ENCODE data around the gene NCAM2.

Gene NCAM2

DNA sequence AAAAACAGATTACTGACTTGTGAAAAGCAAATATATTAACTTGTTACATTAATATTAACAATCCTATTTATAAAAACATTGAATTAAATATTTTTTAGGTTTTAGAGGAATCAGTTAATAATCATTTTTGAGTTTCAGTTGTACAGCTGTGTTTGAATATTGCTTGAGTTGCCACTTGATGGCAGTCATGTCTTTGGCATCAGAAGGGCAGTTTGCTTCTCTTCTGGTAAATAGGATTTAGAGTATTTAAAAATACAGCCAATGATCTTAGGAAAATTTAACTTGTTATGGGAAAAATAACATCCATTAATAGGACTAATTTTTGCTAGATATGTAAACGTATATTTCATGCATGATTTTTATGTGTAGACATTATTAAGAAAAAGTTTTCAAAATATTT, 234.1 kb downstream of the NCAM2 start:
- DNase-seq, result no peak

DNA sequence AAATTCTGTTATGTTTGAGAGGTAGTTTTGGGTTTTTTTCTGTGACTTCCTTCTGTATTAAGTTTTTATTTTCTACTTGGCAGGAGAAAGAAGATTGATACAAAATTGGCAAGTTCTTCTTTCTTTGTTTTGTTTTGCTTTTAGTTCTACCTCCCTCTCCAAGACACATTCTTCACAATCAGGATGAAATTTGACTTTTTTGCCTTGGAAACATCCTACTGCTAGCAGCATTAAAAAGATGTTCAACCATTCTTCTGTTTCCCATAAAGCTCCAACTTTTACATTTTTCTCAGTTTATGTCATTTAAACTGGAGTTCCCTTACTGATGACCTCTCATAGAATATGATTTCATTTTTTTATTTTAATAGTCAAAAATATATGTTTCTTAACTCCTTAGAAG, 234.8 kb downstream of the NCAM2 start:
- DNase-seq, result no peak

DNA sequence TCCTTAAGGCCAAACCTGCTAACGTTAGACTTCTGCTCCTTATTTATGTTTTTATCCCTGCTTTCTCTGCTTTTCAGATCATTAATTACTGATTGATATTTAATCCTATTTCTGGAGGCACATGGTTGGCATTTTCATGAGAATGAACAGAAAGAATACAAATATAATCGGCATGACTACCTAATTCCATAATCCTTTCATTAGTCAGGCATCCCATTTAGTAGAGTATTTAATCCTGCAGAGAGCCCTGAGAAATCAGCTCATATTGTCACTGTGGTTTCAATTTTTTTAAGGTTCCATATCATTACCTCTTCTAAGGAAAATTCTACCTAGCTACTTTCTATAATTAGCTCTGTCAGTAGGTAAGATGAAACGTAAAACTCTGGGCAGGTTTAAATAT, 238.8 kb downstream of the NCAM2 start:
- no peak for DNase-seq

DNA sequence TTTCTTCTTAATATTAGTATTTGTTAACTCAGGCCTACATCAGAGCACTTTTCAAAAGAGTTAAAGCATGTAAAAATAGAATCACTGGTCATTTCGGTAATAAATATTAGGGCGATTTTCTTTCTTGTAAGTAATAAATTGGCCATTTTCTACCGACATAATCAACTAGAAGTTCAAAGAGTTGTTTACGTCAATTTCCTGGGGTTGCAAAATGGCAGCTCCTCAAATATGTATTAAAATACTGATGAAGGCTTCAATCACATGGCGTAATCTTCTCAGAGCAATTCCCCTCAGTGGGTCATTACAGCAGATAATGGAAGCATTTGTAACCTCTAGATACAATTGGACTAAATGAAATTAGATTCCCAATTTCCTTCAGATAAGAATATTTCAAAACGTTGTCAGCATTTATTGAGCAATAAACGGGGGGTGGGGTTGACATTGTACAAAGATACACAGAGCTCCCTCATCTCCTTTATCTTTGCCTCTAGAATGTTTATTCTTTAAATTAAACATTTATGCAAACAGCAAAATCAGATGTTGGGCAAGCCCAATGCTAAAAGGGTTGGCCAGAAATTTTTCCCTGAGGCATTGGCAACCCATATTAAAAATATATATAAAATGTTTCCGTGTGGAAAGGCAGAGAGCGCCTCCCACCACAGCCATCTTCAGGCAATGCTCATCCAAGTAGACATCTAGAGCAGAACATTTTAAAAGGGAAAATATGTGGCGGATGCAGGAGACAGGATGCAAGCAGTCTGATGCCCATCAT, 240.6 kb downstream of the NCAM2 start:
- DNase-seq, result no peak

DNA sequence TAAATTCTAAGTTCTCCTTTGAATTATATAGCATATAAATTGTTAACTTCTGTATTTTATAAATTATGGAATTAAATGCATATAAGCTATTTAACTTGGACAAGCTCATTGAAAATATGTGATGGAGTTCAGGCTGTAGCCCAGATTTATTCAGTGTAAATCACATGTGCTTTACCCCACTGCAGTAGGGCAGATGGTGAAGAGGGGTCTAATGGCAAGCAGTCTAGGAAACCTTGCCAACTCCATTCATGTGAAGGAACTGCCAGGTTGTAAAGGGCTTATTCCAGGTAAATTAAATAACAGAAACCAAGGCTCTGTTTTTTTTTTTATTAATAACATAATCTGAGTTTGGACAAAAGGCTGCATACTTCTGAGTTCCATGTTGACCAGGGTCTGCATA, 243.2 kb downstream of the NCAM2 start:
- no peak for DNase-seq

DNA sequence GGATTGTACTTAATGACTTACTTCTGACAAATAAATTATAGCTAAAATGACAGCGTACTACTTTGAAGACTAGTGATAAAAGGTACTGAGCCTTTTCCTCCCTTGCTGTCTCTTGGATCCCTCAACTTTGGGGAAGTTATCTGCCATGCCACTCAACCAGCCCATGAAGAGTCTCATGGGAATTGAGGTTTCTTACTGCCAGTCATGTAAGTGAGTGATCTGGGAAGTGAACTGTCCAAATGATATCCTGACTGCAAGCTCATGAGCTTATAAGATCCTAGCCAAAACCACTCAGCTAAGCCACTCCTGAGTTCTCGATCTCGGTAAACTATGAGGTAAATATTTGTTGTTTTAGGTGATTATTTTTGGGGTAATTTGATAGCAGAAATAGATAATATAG, 247.8 kb downstream of the NCAM2 start:
- no peak for DNase-seq

DNA sequence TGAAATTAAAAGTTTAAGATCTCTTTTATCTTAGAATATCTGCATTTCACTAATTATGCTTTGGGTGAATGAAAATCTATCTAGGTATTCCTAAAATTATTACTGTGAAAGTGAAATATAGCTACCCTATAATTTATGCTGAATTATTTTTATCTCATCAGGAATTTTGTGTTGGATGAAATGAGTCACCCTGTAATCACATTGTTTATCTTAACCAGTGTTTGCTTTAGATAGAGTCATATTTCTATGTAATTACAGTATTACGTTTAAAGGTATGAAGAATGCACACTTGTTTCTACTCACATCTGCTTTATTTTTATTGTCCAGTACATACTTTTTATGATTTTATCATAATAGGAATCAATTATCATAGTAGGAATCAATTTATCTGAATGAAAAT, 249.2 kb downstream of the NCAM2 start:
- DNase-seq, result no peak

DNA sequence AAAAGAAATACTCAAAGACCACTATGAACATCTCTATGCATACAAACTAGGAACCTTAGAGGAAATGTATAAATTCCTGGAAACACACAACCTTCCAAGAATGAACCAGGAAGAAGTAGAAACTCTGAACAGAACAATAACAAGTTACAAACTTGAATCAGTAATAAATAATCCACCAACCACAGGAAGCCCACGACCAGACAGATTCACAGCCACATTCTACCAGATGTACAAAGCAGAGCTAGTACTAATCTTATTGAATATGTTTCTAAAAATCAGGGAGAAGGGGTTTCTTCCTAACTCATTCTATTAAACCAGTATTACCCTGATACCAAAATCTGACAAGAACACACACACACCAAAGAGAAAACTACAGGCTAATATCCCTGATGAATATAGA, 263.8 kb downstream of the NCAM2 start:
- no peak for DNase-seq

DNA sequence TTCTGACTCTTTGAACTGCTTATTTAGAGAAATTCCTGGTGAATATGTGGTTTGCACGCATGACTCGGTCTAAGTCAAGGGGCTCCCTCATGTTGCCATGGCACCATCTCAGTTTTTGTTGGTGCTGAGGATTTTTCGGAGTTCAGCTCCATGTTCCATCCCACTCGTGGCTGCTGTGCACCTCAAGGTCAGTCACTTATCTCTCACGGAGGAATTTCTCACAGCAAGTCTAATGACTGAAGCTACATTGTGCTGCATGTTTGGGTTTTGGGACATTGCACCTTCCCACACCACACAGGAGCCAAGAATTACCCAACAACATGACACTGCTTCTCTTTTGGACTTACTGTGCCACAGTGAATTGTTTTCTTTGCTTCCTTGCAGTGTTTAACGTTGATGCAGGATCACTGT, 269.9 kb downstream of the NCAM2 start:
- DNase-seq, result no peak

DNA sequence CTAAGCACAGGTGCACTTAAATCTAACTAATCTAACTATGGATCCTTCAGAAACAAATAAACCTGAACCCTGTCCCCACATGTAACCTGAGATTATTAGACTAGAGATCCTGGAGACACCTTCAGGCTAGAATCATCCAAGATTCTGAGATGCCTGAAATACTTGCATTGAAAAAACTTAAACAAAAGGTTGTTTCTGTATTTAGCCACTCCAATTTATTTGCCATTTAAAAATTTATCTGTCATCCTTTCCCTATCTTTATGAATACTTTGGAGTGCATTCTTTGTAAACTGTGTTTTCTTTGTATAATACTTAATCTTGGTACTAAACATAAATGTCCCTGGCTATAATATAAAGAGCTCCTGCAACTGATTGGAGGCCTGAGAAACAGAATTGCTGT, 270.7 kb downstream of the NCAM2 start:
- DNase-seq, result no peak

DNA sequence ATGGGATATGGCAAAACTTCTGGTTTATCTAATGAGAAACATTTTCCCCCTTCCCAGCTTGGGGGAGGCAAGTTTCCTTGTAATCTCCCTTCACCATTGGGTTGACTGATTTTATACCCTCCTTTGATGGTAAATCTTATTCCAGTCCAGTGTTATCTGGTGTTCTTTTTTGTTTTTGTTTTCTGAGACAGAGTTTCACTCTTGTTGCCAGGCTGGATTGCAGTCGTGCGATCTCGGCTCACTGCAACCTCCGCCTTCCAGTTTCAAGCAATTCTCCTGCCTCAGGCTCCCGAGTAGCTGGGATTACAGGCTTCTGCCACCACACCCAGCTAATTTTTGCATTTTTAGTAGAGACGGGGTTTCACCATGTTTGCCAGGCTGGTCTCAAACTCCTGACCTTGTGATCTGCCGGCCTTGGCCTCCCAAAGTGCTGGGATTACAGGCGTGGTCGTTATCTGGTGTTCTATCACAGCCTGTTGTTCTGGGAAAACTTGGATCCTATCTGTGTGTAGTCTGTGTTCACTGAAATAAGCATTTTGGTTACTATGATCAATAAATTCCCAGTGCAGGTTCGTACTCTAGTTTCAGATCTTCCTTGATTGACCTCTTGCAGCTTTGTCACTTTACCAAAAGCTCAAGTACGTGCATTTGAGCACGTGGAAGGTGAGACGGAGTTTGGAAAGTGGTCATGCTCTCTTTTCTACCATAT, 281.1 kb downstream of the NCAM2 start:
- DNase-seq, result no peak

DNA sequence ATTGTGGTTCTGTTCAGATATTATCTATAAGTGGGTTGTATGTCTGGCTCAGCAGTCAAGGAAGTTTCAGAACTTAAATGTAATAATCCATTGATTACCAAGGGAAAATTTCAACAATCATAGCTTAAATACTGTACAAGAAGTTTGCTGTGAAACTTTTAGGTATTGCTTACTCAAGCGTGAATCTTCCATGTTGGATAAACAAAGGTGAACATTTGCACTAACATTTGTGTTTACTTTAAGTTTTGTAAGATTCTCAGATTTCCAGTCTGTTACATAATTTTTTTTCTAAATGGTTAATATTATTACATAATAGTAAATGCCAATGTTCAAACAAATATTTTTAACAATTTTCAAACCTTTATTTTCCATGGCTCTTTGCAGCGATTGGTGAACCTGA, 285.6 kb downstream of the NCAM2 start:
- no peak for DNase-seq

DNA sequence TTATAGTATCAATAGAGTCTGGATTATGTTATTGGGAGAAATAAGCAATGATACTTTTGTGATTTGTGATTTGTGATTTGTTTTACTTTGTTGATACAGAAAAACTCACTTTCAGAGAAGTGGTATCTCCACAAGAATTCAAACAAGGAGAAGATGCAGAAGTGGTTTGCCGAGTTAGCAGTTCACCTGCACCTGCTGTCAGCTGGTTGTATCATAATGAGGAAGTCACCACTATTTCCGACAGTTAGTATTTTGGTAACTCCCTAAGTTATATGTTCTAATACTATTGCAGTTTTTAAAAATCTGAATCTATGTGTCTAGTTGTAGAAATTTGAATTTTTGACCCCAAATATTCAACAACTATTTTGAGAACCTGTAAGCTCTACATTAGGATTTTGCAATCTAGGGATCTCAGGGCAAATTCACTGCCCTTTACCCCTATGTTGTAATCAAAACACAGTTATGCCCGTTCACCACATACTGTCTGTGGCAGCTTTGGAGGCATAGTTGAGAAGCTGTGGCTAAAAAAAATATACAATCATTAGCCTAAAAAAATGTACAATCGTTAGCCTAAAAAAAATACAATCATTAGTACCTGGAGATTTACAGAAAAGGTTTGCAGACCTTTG, 288.1 kb downstream of the NCAM2 start:
- DNase-seq, result no peak

DNA sequence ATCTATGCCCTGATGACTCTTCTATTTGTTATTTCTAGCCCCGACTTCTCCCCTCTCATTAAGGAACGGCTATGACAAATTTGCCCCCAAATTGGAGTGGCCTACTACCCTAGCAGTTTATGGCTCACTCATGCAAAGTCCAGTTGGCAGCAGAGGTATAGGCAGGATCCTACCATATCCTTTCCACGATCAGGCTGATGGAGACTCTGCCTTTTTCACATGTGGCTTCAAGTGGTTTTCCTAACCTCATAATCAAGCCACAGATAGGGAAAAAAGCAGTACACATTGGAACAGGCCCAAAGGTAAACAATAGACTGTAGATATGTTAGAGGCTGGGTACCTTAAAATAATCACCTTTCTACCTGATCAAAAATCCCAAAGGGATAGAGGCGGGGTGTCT, 292.5 kb downstream of the NCAM2 start:
- DNase-seq, result no peak

DNA sequence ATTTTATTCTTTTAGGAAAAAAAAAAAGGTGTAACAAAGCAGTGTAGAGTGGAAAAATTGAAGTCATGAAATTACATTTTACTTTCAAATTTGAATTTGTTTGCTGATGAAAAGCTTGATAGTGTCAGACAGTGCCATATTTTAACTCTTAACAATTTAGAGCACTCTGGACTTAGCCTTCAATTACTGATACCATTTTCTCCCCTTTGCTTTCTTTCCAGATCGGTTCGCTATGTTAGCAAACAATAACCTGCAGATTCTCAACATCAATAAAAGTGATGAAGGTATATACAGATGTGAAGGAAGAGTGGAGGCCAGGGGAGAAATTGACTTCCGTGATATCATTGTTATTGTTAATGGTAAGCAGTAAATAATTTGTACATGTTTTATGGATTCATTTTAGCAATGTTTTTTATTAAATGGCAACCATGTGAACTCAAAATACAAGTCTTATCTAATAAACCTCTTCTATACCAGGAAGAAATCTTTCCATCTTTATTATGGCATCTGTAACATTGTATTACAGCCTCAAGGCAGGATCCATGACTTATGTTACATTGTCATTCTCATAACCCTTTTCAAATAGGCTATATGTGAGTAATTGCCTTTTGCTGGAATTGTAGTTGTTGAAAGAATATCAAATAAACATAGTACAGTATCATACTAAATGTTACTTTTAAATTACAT, 293.8 kb downstream of the NCAM2 start:
- DNase-seq, result no peak

DNA sequence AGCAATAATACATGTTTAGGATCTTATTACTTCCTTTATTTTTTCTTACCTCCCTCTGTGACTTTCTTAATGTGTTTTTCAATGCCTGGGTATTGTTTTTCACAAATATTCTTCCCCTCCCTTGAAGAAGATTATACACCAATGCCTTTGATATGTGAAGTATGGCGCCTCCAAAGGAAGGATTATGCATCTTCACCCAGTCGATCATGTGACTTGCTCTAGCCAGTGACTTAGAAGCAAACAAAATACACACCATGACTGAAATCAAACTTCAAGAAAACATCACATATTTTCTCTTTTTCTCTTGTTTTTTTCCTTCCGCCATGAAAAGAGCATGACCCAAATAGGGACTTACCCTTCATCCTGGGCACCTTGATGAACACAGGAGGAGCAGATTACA, 297.1 kb downstream of the NCAM2 start:
- no peak for DNase-seq

DNA sequence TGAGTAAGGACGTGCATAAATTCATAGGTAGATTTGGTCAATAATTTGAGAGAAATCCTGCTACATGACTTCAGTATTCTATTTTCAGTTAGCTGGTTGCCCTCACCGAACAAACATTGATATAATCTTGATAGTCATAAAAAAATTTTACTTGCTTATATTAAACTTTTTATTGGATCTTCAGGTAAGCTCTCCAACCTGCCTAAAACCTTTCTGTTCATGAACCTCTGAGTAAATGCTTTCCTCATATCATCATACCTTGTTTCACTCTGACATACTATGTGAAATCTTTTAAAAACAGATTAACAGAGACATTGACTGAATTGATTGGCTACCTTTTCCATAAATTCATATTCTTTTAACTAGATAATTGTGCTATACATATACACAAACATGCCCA, 299.0 kb downstream of the NCAM2 start:
- DNase-seq, result no peak

DNA sequence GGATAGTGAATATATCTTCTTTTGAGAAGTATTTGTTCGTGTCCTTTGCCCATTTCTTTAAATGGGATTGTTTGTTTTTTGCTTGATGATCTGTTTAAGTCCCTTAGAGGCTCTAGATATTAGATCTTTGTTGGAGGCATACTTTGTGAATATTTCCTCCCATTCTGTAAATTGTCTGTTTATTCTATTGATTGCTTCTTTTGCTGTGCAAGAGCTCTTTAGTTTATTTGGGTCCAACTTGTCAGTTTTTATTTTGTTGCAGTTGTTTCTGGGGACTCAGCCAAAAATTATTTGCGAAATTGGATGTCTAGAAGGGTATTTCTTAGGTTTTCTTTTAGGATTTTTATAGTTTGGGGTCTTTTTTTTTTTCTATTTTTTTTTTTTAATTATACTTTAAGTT, 302.8 kb downstream of the NCAM2 start:
- DNase-seq, result no peak

DNA sequence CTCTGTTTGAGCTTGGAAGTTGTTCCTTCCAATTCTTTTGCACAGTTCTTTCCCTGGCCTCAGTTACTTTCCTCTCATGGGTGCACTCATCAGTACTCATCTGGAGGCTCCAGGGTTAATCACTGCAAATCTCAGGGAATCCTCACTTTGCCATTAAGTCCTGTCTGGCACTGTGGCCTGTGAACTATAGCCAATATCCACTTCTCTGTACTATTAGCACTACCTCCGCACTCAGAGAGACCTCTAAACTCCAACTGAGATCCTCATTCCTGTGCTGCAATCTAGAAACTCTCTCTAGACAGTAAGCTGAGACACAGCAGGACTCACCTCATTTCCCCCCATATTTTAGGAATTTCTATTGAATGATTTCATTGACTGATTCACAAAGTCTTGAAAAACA, 311.3 kb downstream of the NCAM2 start:
- no peak for DNase-seq

DNA sequence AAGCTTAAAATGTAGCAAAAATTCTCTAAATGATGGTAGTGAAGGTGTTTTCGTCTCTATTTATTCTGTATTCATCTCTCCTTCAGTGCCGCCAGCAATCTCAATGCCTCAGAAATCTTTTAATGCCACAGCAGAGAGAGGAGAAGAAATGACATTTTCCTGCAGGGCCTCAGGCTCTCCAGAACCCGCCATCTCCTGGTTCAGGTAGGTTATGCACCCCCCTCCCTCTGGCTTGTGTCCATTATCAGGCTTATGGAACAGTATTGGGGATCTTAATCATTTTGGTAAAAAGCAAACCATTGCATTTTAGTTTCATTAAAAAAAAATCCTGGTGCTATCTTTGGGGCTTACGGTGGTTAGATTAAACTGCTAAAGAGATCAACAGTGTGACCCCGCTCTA, 326.1 kb downstream of the NCAM2 start:
- no peak for DNase-seq

DNA sequence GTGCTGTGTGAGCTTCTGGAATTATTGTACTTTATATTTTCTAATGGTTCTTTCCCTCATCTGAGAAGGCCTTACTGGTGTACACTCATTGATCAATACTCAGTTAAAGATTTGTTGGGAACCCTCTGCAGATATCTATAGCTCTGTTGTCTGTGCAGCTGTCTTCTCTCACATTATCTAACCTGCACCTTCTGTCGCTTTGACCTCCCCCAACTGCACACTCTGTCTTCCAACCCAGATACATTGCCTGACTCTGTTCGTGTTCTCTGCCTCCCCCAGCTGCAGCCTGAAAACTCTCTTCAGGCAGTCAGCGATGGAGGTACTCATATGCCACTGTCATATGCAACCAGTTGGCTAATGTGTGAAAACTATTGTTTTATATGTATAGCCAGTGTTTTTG, 334.3 kb downstream of the NCAM2 start:
- DNase-seq, result no peak

DNA sequence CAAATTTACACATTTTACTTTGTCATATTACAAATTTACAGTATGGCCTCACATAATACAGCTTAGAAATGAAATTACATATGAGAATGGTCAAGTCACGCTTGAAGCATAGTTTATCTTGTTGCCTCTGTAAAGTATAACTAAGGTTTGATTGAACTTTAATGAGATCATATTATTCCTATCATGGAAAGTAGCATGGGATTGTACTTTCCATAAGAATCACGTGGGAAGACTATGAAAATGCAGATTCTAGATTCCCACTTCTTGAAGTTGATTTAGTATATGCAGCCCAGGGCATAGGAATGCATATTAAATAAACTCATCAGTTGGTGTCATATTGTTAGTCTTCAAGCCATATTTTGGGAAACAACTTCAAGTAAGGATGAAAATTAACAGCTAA, 342.8 kb downstream of the NCAM2 start:
- no peak for DNase-seq

DNA sequence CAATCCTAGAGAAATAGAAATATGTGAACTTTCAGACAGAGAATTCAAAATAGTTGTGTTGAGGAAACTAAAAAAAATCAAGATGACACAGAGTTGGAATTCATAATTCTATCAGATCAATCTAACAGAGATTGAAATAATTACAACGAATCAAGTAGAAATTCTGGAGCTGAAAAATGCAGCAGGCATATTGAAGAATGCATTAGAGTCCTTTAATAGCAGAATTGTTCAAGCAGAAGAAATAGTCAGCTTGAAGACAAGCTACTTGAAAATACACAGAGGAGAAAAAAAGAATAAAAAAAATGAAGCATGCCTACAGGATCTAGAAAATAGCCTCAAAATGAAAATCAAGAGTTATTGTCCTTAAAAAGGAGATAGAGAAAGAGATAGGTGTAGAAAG, 347.1 kb downstream of the NCAM2 start:
- DNase-seq, result no peak

DNA sequence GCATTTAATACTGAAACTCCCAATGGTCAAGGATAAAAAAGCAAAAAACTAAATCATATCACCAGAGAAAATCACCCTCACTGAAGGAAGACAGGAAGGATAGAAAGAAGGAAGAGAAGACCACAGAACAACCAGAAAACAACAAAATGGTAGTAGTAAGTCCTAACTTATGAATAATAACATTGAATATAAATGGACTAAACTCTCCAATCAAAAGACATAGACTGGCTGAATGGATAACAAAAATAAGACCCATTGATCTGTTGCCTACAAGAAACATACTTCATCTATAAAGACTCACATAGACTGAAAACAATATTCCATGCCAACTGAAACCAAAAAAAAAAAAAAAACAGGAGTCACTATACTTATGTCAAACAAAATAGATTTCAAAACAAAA, 347.7 kb downstream of the NCAM2 start:
- DNase-seq, result no peak
